GM12801 (cell line): ENCODE data around the gene LPXN.

Source experiments
- TF ChIP-seq, protein P1 (sequence below): IDR thresholded peaks from one replicate; pipeline ENCODE4 v1.5.1; 2011; ENCODE audit warnings: control low read depth; ENCODE audit not compliant: insufficient read length; ENCODE audit errors: extremely low read depth

Gene LPXN

DNA sequence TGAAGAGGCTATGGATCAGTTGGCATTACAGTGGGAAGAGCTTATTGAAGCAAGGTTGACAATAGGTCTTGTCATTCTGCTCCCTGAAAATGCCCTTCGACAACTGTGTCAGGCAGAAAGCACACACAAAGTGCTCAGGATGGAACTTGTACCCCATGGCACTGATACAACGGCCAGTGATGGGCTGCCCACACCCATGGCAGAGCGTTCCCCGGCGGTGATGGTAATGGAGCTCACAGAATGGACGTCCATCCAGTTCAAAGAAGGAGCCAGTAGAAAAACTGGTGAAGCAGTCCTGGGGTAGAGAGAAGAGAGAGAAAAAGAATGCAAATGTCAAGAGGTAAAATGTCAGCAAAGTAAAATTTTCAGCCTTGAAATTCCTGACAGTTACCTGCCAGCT, 48.2 kb downstream of the LPXN start:
- TF ChIP-seq, protein P1, sequence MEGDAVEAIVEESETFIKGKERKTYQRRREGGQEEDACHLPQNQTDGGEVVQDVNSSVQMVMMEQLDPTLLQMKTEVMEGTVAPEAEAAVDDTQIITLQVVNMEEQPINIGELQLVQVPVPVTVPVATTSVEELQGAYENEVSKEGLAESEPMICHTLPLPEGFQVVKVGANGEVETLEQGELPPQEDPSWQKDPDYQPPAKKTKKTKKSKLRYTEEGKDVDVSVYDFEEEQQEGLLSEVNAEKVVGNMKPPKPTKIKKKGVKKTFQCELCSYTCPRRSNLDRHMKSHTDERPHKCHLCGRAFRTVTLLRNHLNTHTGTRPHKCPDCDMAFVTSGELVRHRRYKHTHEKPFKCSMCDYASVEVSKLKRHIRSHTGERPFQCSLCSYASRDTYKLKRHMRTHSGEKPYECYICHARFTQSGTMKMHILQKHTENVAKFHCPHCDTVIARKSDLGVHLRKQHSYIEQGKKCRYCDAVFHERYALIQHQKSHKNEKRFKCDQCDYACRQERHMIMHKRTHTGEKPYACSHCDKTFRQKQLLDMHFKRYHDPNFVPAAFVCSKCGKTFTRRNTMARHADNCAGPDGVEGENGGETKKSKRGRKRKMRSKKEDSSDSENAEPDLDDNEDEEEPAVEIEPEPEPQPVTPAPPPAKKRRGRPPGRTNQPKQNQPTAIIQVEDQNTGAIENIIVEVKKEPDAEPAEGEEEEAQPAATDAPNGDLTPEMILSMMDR, result no peak

DNA sequence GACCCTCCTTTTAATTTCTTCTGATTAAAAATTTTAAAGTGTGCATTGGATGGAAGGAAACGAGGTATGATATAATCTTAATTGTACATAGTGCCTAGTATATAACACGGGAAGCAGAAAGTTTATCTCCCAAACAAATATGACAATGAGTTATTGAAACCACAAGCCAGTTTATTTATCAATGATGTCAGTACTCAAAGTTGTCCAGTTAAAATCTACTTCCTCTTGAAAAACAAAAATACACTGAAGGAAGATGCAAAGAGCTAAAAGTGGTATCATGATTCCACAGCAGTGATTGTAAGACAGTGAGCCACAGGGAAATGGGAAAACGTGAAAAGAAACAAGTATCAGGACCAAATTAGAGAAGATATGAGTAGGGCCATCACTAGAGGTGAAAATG, 48.9 kb downstream of the LPXN start:
- TF ChIP-seq, protein P1, result no peak

DNA sequence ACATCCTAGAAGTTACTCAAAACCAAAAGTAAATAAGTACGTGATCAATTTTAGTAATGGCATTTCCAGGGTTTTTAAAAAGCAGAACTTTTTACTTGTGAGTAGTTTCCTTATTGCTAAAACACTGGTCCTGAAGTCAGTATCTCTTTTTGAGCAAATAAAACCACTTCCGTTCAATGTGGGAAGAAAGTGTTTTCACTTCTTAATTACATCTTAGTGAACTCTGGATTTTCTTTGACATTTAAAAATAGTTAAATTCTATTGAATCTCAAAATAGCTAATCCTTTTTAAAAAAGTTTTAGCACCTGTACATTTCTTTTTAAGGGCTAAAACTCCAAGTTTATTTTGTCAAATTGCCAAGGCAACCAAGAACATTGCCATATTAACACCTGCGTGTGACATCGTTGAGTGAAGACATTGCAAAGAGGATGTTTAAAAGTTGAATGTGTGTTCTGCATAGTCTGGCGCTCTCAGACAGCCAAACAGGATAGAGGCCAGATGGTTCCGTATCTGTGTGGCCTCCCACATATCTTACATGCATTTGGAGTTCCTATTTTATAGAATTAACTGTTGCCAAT, 50.5 kb downstream of the LPXN start:
- TF ChIP-seq, protein P1, result no peak

DNA sequence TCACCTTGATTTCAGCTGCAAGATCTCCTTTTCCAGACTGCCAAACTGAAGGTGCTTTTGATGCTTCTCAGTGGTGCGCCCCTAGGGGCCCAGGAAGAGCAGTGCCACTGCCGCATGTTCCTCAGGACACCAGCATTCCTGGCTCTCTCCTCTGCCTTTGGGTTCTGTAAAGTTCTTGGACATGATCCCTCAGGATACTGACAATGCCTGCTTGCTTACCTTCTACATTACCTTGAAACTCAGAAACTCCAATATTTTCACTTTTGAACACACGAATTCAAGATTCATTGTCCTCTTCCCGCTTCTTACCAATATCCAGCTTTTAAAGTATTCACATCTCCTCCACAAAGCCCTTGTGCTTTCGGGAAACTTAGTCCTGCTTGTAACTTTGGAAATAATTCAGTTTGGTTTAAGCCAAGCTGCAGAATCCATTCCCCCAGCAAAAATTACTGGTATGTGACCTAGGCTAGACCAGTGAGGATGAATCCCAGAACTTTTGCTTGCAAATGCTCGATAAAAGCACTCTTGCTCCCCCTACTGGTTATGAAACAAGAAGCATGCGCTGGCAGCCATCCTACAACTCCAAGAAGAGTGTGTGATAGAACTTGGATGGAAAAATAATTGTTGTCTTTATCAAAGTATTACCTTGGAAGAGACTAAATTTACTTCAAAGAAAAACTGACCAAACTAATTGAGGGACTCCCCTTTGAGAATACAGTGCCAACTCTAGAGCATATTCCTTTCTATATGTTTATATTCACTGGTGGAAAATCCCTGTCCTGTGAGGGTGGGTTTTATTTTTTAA, 51.2 kb downstream of the LPXN start:
- TF ChIP-seq, protein P1, result no peak

DNA sequence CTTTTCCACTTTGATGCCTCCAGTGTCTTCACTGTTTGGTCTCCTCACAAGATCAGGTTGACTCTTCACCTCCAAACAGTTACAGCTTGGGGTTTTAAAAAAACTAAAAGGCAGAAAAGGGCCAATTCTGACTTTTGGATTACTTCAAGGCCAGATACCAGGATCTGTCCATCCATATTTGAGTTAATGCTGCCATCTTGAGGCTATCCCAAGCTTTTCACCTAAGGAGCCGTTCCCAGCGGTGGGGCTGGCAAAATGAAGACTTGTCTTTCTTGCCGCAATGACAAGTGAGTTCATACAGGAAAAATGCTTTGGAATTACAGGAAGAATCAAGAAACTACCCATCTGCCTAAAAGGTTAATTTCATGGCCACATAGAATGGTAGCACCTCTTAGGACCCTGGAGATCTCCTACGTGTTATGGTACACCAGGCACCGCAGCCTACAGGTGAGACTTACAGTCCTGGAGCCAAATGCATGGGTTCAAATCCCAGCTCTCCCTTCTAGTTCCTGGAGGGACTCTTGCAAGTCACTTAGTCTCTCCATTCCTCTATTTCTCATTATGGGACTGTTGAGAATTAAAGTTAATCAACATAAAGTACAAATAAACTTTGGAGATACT, 61.8 kb downstream of the LPXN start:
- TF ChIP-seq, protein P1, result no peak

DNA sequence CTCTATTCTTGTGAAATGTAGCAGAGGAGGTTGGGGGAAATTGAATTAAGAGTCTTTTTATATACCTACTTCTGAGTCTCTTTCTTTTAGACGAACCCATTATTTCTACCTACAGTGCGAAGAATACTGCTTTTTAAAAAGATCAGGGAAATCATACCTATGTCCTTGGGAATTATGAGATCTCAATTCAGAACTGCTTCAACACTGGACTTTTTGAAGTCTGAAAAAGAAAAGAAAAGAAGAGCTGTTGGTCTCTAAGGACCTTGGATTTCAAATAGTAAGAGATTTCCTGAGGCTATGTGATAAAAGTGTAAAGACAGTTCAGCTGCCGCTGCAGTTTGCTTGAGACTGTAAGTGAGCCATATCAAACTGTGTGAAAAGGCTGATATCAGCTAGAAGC, 64.0 kb downstream of the LPXN start:
- TF ChIP-seq, protein P1, result no peak

DNA sequence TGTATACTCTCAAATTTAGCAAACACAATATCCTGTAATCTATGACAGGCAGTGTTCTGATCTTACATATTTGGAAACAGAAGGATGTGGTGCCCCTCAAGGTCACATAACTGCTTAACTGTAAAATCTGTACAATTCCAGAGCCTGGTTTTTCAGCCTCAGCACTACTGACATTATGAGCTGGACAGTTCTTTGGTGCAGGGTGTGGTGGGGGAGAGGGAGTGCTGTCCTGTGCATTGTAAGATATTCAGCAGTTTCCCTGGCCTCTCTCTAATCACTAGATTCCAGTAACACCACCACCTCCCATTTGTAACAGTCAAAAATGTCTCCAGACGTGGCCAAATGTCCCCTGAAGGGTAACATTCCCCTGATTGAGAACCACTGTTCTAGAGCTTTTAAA, 65.9 kb downstream of the LPXN start:
- TF ChIP-seq, protein P1, result no peak
